Measurements from ENCODE around the gene ZNF581. TPM values are rescaled to one million over a fixed set of nuclear protein-coding genes. Genes with fewer than 3 reads are reported as not detected.

The ZNF581 gene
- total RNA-seq, 1 experiment from 2014 or later = 37.1 TPM

GRCh38 chr19:55597501-55597921 lies 45.9 kb upstream of the ZNF581 start:
- Histone ChIP-seq H3K4me3 (ENCODE audit: low read depth, low read length, poor library complexity, severe bottlenecking) (no peak overlapping the region), H3K4me1 (ENCODE audit: insufficient read depth, low read length, poor library complexity, severe bottlenecking) (peaks cover 16% of the 10 kb centered on the region), H3K27ac (ENCODE audit: low read depth, low read length, poor library complexity, severe bottlenecking) (no peak overlapping the region), H3K27me3 (replicated peaks; ENCODE audit: insufficient read depth, low read depth, low read length, poor library complexity) (no peaks in the 10 kb centered on the region), H3K9me3 (ENCODE audit: low read depth, low read length, poor library complexity, severe bottlenecking) (no peaks in the 10 kb centered on the region), H3K36me3 (ENCODE audit: insufficient read depth, low read length, poor library complexity, severe bottlenecking) (peaks cover 27% of the 10 kb centered on the region)
- no peak for DNase-seq (ENCODE audit: low spot score)
- POLR2A ChIA-PET (ENCODE audit: low non-redundant PET) = no interaction called here
- intact Hi-C loops (cut with micrococcal nuclease; ENCODE audit: unreplicated experiment) = no loop called here
- BruUV-seq (replicated peaks) = no TSS peak
- CTCF ChIA-PET = no interaction called here
- TF ChIP-seq CTCF (conservative IDR thresholded peaks at IDR 0.05; ENCODE audit: low read depth, low read length) (no peak), EZH2 (IDR thresholded peaks at IDR 0.05; ENCODE audit: borderline replicate concordance, low read depth, low read length, poor library complexity, severe bottlenecking) (no peak)

GRCh38 chr19:55598034-55598433 lies 45.4 kb upstream of the ZNF581 start:
- intact Hi-C loops (cut with micrococcal nuclease; ENCODE audit: unreplicated experiment) = no loop called here
- CTCF ChIA-PET = no interaction called here
- DNase-seq (ENCODE audit: low spot score) = no peak
- BruUV-seq (replicated peaks) = no TSS peak
- Histone ChIP-seq H3K9me3 (ENCODE audit: low read depth, low read length, poor library complexity, severe bottlenecking) (no peaks in the 10 kb centered on the region), H3K4me1 (ENCODE audit: insufficient read depth, low read length, poor library complexity, severe bottlenecking) (peaks cover 16% of the 10 kb centered on the region), H3K4me3 (ENCODE audit: low read depth, low read length, poor library complexity, severe bottlenecking) (no peak overlapping the region), H3K27ac (ENCODE audit: low read depth, low read length, poor library complexity, severe bottlenecking) (peak overlapping the region; percentile 32), H3K27me3 (replicated peaks; ENCODE audit: insufficient read depth, low read depth, low read length, poor library complexity) (no peaks in the 10 kb centered on the region), H3K36me3 (ENCODE audit: insufficient read depth, low read length, poor library complexity, severe bottlenecking) (peaks cover 27% of the 10 kb centered on the region)
- TF ChIP-seq CTCF (conservative IDR thresholded peaks at IDR 0.05; ENCODE audit: low read depth, low read length) (no peak), EZH2 (IDR thresholded peaks at IDR 0.05; ENCODE audit: borderline replicate concordance, low read depth, low read length, poor library complexity, severe bottlenecking) (no peak)
- POLR2A ChIA-PET (ENCODE audit: low non-redundant PET) = no interaction called here

- POLR2A ChIA-PET (ENCODE audit: low non-redundant PET) = interaction anchor here (0.6 kb wide), 3 partner anchors 17 to 251 kb away, joined by 3 to 4 read pairs (median 3); partner anchors contain the start of gene ZNF579
- Histone ChIP-seq H3K4me1 (ENCODE audit: insufficient read depth, low read length, poor library complexity, severe bottlenecking) (peaks cover 16% of the 10 kb centered on the region), H3K27me3 (replicated peaks; ENCODE audit: insufficient read depth, low read depth, low read length, poor library complexity) (no peaks in the 10 kb centered on the region), H3K4me3 (ENCODE audit: low read depth, low read length, poor library complexity, severe bottlenecking) (peak overlapping the region; percentile 66), H3K27ac (ENCODE audit: low read depth, low read length, poor library complexity, severe bottlenecking) (peak overlapping the region; percentile 100), H3K9me3 (ENCODE audit: low read depth, low read length, poor library complexity, severe bottlenecking) (no peaks in the 10 kb centered on the region), H3K36me3 (ENCODE audit: insufficient read depth, low read length, poor library complexity, severe bottlenecking) (peaks cover 27% of the 10 kb centered on the region)
- DNase-seq (ENCODE audit: low spot score) = peak; percentile 98
- intact Hi-C loops (cut with micrococcal nuclease; ENCODE audit: unreplicated experiment) = no loop called here
- no peak for TF ChIP-seq EZH2 (IDR thresholded peaks at IDR 0.05; ENCODE audit: borderline replicate concordance, low read depth, low read length, poor library complexity, severe bottlenecking)
- no TSS peak for BruUV-seq (replicated peaks)
- CTCF ChIA-PET = interaction anchor here (0.5 to 1.2 kb wide), 3 partner anchors 11 to 84 kb away, joined by 3 to 5 read pairs (median 4); no protein-coding TSS in a partner anchor
These were observed 44.6 kb upstream of the ZNF581 start for GRCh38 chr19:55598719-55599467.
